HepG2 (cell line): ENCODE data around the gene CKAP2L. TPM values are rescaled to one million over a fixed set of nuclear protein-coding genes. Genes with fewer than 3 reads are reported as not detected.
A peak's percentile ranks its signal among the peaks of the same experiment; 100 is the strongest.

ENCODE experiments used
- ATAC-seq: fragments of 200-7000 bp; cut with Tn5 transposase; 3 replicates; pipeline ENCODE4 v1.9.1; 2020; ENCODE audit warnings: mild to moderate bottlenecking, moderate library complexity
- BruUV-seq: library from RNA; stranded (reverse); fragments of 400-500 nt; replicated peaks from 2 replicates; lab custom pipeline; 2021; lab: Mats Ljungman, UMichigan
- CTCF ChIA-PET: fragments of 300-600 bp; formaldehyde crosslinking; extraction: SDS; loops from one replicate; lab custom pipeline; 2021; ENCODE audit warnings: low total read pairs, inconsistent platforms, low intra/inter-chr PET ratio; lab: Yijun Ruan, JAX
- POLR2A ChIA-PET: fragments of 350-600 bp; sonication (Branson Sonifier 250); formaldehyde crosslinking; loops from one replicate; lab custom pipeline; 2020; ENCODE audit warnings: antibody characterized with exemption, inconsistent platforms; lab: Yijun Ruan, JAX
- DNase-seq: peaks from one replicate; pipeline ENCODE4 v3.0.0-alpha.2; 2015; ENCODE audit warnings: low spot score
- FAIRE-seq: peaks from 3 replicates; lab custom pipeline; 2011; peaks lifted over from hg19 to GRCh38; lab: Jason Lieb, UNC
- H2AFZ ChIP-seq: one replicate; pipeline ENCODE4 v1.6.1; 2011; ENCODE audit warnings: low read length, inconsistent platforms
- H3K27ac ChIP-seq: fragments of 300-600 bp; 3 replicates; pipeline ENCODE4 v1.8.0; 2011; ENCODE audit warnings: mixed run types, mild to moderate bottlenecking, mixed read lengths, low read length, inconsistent platforms; ENCODE audit not compliant: insufficient read depth; ENCODE audit errors: extremely low read length
- H3K27me3 ChIP-seq, 2 experiments: fragments of 200-600 bp in 1 of 2; 2 replicates in 1 of 2; 3 replicates in 1 of 2; pipeline versions ENCODE4 v1.6.0 to v1.8.0; 2011; ENCODE audit warnings: low read length in 2 of 2, mild to moderate bottlenecking in 2 of 2, moderate library complexity in 2 of 2, inconsistent platforms in 1 of 2; ENCODE audit not compliant: insufficient read depth in 2 of 2, control insufficient read depth in 1 of 2
- H3K36me3 ChIP-seq, 2 experiments: fragments of 200-600 bp in 1 of 2; replicated peaks in 1 of 2; 2 replicates in 1 of 2; 3 replicates in 1 of 2; pipeline versions ENCODE4 v1.5.1 to v1.8.0; 2011; ENCODE audit warnings: low read length in 2 of 2, inconsistent platforms in 1 of 2; ENCODE audit not compliant: insufficient read depth in 2 of 2, control insufficient read depth in 1 of 2
- H3K4me1 ChIP-seq: 2 replicates; pipeline ENCODE4 v1.5.1; 2012; ENCODE audit warnings: low read length, inconsistent platforms; ENCODE audit not compliant: insufficient read depth
- H3K4me2 ChIP-seq: 2 replicates; pipeline ENCODE4 v1.6.0; 2011; ENCODE audit warnings: low read depth, low read length, inconsistent platforms
- H3K4me3 ChIP-seq, 3 experiments: fragments of 200-600 bp in 1 of 3; sonication (generic), shearing (Covaris generic) in 1 of 3; replicated peaks in 1 of 3; 2 replicates each; pipeline ENCODE4 v1.5.1; 2011 to 2016; ENCODE audit warnings: low read length in 3 of 3, inconsistent platforms in 2 of 3, low read depth in 2 of 3, mild to moderate bottlenecking in 2 of 3, control low read depth in 1 of 3, mixed read lengths in 1 of 3; ENCODE audit not compliant: insufficient read depth in 1 of 3
- H3K79me2 ChIP-seq: one replicate; pipeline ENCODE4 v1.6.1; 2011; ENCODE audit warnings: low read length, inconsistent platforms; ENCODE audit not compliant: insufficient read depth
- H3K9ac ChIP-seq: 2 replicates; pipeline ENCODE4 v1.6.0; 2011; ENCODE audit warnings: mild to moderate bottlenecking, low read depth, low read length, inconsistent platforms; ENCODE audit not compliant: insufficient read depth
- H3K9me3 ChIP-seq: 2 replicates; pipeline ENCODE4 v1.5.1; 2012; ENCODE audit warnings: mild to moderate bottlenecking, low read length
- H4K20me1 ChIP-seq: 2 replicates; pipeline ENCODE4 v1.6.0; 2011; ENCODE audit warnings: inconsistent platforms, mild to moderate bottlenecking, low read length, moderate library complexity; ENCODE audit not compliant: insufficient read depth
- ELF3 ChIP-seq: IDR thresholded peaks from 2 replicates; pipeline ENCODE4 v1.6.1; 2016; ENCODE audit warnings: missing genetic modification reagents, missing compliant biosample characterization
- FOXJ3 ChIP-seq: sonication (generic); formaldehyde crosslinking; IDR thresholded peaks from 2 replicates; pipeline ENCODE4 v1.4.0; 2020; ENCODE audit warnings: missing genetic modification reagents, mild to moderate bottlenecking, borderline replicate concordance
- GABPA ChIP-seq, 2 experiments: IDR thresholded peaks; 2 replicates each; pipeline ENCODE4 v1.6.1; 2011 to 2016; ENCODE audit warnings: low read depth in 2 of 2, low read length in 1 of 2, missing biosample characterization in 1 of 2, missing genetic modification characterization in 1 of 2
- GABPB1 ChIP-seq: IDR thresholded peaks from 2 replicates; pipeline ENCODE4 v1.6.1; 2016; ENCODE audit warnings: mild to moderate bottlenecking, missing genetic modification reagents, moderate library complexity, missing compliant biosample characterization
- HES4 ChIP-seq: sonication (generic); formaldehyde crosslinking; IDR thresholded peaks from 2 replicates; pipeline ENCODE4 v1.9.0; 2021; ENCODE audit warnings: mild to moderate bottlenecking, missing genetic modification reagents, borderline replicate concordance
- LBX2 ChIP-seq: sonication (generic); formaldehyde crosslinking; IDR thresholded peaks from 2 replicates; pipeline ENCODE4 v1.5.0; 2020; ENCODE audit warnings: missing genetic modification reagents, mild to moderate bottlenecking, borderline replicate concordance
- NFIB ChIP-seq: sonication (generic); formaldehyde crosslinking; IDR thresholded peaks from 2 replicates; pipeline ENCODE4 v1.9.0; 2021; ENCODE audit warnings: missing genetic modification reagents, mild to moderate bottlenecking, borderline replicate concordance
- RAD51 ChIP-seq: fragments of 450-650 bp; IDR thresholded peaks from 2 replicates; pipeline ENCODE4 v1.6.1; 2016; ENCODE audit warnings: borderline replicate concordance
- RARA ChIP-seq: IDR thresholded peaks from 2 replicates; pipeline ENCODE4 v1.6.1; 2016; ENCODE audit warnings: missing genetic modification reagents, missing compliant biosample characterization
- RELA ChIP-seq: sonication (generic); formaldehyde crosslinking; IDR thresholded peaks from 2 replicates; pipeline ENCODE4 v1.4.0; 2020; ENCODE audit warnings: missing genetic modification reagents
- SALL1 ChIP-seq: sonication (generic); formaldehyde crosslinking; IDR thresholded peaks from 2 replicates; pipeline ENCODE4 v1.8.0; 2022; ENCODE audit warnings: mild to moderate bottlenecking, missing genetic modification reagents
- SOX5 ChIP-seq: IDR thresholded peaks from 2 replicates; pipeline ENCODE4 v1.6.1; 2016; ENCODE audit warnings: borderline replicate concordance
- TRIM24 ChIP-seq: sonication (generic); formaldehyde crosslinking; IDR thresholded peaks from 2 replicates; pipeline ENCODE4 v1.8.0; 2022; ENCODE audit warnings: mild to moderate bottlenecking, missing genetic modification reagents
- ZBTB8A ChIP-seq: sonication (generic); formaldehyde crosslinking; IDR thresholded peaks from 2 replicates; pipeline ENCODE4 v1.4.0; 2020; ENCODE audit warnings: mild to moderate bottlenecking, low read depth, missing genetic modification reagents, borderline replicate concordance
- ZEB1 ChIP-seq: IDR thresholded peaks from 2 replicates; pipeline ENCODE4 v1.6.1; 2012; ENCODE audit warnings: mild to moderate bottlenecking, low read depth, inconsistent platforms; ENCODE audit not compliant: insufficient replicate concordance
- ZNF143 ChIP-seq: sonication (generic); formaldehyde crosslinking; IDR thresholded peaks from 2 replicates; pipeline ENCODE4 v1.4.0; 2020; ENCODE audit warnings: missing genetic modification reagents
- ZNF230 ChIP-seq: sonication (generic); formaldehyde crosslinking; IDR thresholded peaks from 2 replicates; pipeline ENCODE4 v1.4.0; 2020; ENCODE audit warnings: mild to moderate bottlenecking, missing genetic modification reagents
- ZNF292 ChIP-seq: sonication (generic); formaldehyde crosslinking; IDR thresholded peaks from 2 replicates; pipeline ENCODE4 v1.8.1; 2022; ENCODE audit warnings: mild to moderate bottlenecking, low read depth, missing genetic modification reagents, borderline replicate concordance
- ZNF605 ChIP-seq: sonication (generic); formaldehyde crosslinking; IDR thresholded peaks from 2 replicates; pipeline ENCODE4 v1.8.0; 2022; ENCODE audit warnings: mild to moderate bottlenecking, missing genetic modification reagents
- ZNF746 ChIP-seq: sonication (generic); formaldehyde crosslinking; IDR thresholded peaks from 2 replicates; pipeline ENCODE4 v1.8.0; 2022; ENCODE audit warnings: mild to moderate bottlenecking, missing genetic modification reagents
- WGBS: methylation state at CpG from one replicate; pipeline ENCODE4 v1.1.6; 2017; ENCODE audit warnings: low lambda C conversion rate; 5-methylcytosine and 5-hydroxymethylcytosine counted together
- in situ Hi-C: cut with HindIII; loops from 2 replicates; pipeline ENCODE4 v1.10.0; 2017; ENCODE audit warnings: low pct_unique_long_range_greater_than_20kb; ENCODE audit not compliant: extremely low pct_ligation_motif_present
- intact Hi-C: fragments of 100-400 bp; cut with micrococcal nuclease; formaldehyde crosslinking; loops from one replicate; pipeline ENCODE4 v1.10.0; 2022; ENCODE audit not compliant: unreplicated experiment
- polyA plus RNA-seq, 8 experiments: library from polyadenylated mRNA; depleted of rRNA in 3 of 8; stranded (reverse) in 7 of 8; unstranded in 1 of 8; fragments of >200 nt; fragmentation: Illumina TruSeq in 4 of 8; extraction: Trizol in 4 of 8; gene quantifications; 2 replicates each; pipeline versions ENCODE4 v1.2.1 to v1.2.3, GENCODE V29; 2011 to 2016; ENCODE audit warnings: low read depth in 4 of 8, missing spikeins in 1 of 8, mixed read lengths in 1 of 8; ENCODE audit not compliant: insufficient read depth in 1 of 8
- total RNA-seq, 5 experiments: library from RNA; depleted of rRNA; stranded (reverse); fragments of >200 nt; fragmentation: Illumina TruSeq; extraction: Trizol; gene quantifications; 2 replicates each; pipeline ENCODE4 v1.2.3, GENCODE V29; 2016; ENCODE audit warnings: low read depth in 1 of 5

The CKAP2L gene
- total and polyA plus RNA-seq, 2 of the 13 experiments (the other 11 are each of a cell fraction or from before 2014, with no cell fraction given): 7.1 to 9.5 TPM

GRCh38 chr2:112811841-112812306, 47.5 kb upstream of the CKAP2L start (continued):
- TF ChIP-seq GABPB1: peak; percentile 40; the same call in 1 of the 2 replicates
- TF ChIP-seq HES4 (CRISPR knock-in tag): no peak
- peak; percentile 94; the same call in 1 of the 2 replicates for TF ChIP-seq RELA (CRISPR knock-in tag)
- 0 out of 2 replicates have a peak, but pooled peaks have one; percentile 38 for TF ChIP-seq RARA
- peak; percentile 41; the same call in 1 of the 2 replicates for TF ChIP-seq SALL1 (CRISPR knock-in tag)
- TF ChIP-seq ELF3 (CRISPR knock-in tag): peak; percentile 71
- no peak for TF ChIP-seq ZEB1
- TF ChIP-seq GABPA (IDR thresholded peaks at IDR 0.05; ENCODE audit: low read depth, low read length): peak; percentile 26; the same call in 1 of the 2 replicates
- TF ChIP-seq GABPA (CRISPR knock-in tag; IDR thresholded peaks at IDR 0.05; ENCODE audit: low read depth): peak; percentile 88
- TF ChIP-seq, all 625 proteins: peak for 31

GRCh38 chr2:112811276-112811831, 46.9 kb upstream of the CKAP2L start:
- H3K79me2 ChIP-seq: no peaks in the 10 kb centered on the region
- H3K4me1 ChIP-seq: peaks cover 70% of the 10 kb centered on the region
- ATAC-seq: peak; percentile 42
- no peaks in the 10 kb centered on the region for H3K36me3 ChIP-seq
- H3K4me2 ChIP-seq: 0 out of 2 replicates have a peak overlapping the region, but pooled peaks have one; percentile 19
- intact Hi-C loops (no loop called here), in situ Hi-C loops (no loop called here)
- POLR2A ChIA-PET: no interaction called here
- 90% methylated on average over 3 of the region's 3 CpGs for WGBS
- H3K27ac ChIP-seq: peak overlapping the region; percentile 11
- no TSS peak for BruUV-seq
- no peaks in the 10 kb centered on the region for H3K27me3 ChIP-seq
- no peak for FAIRE-seq
- CTCF ChIA-PET: no interaction called here
- no peak overlapping the region for H3K9ac ChIP-seq
- peaks cover 7% of the 10 kb centered on the region for H3K9me3 ChIP-seq
- no peak for DNase-seq
- H3K4me3 ChIP-seq: no peak overlapping the region
- peak overlapping the region; percentile 29 for H2AFZ ChIP-seq
- no peaks in the 10 kb centered on the region for H4K20me1 ChIP-seq
- TF ChIP-seq FOXJ3: no peak
- no peak for TF ChIP-seq ZBTB8A (CRISPR knock-in tag)
- no peak for TF ChIP-seq LBX2
- TF ChIP-seq ZNF230: no peak
- no peak for TF ChIP-seq SOX5
- TF ChIP-seq TRIM24 (CRISPR knock-in tag): 0 out of 2 replicates have a peak, but pooled peaks have one; percentile 11
- no peak for TF ChIP-seq RAD51
- no peak for TF ChIP-seq NFIB (CRISPR knock-in tag)
- 0 out of 2 replicates have a peak, but pooled peaks have one; percentile 48 for TF ChIP-seq ZNF605 (CRISPR knock-in tag)
- 0 out of 2 replicates have a peak, but pooled peaks have one; percentile 43 for TF ChIP-seq ZNF746 (CRISPR knock-in tag)
- TF ChIP-seq ZNF143 (CRISPR knock-in tag): no peak
- TF ChIP-seq ZNF292 (CRISPR knock-in tag): no peak
